ENCODE data around the gene RNF32.
"Not testable (repeated sequence)": the region's sequence is repeated elsewhere in the genome, so short reads cannot be mapped to it uniquely, and the experiment has no call there.

RNF32 gene

DNA sequence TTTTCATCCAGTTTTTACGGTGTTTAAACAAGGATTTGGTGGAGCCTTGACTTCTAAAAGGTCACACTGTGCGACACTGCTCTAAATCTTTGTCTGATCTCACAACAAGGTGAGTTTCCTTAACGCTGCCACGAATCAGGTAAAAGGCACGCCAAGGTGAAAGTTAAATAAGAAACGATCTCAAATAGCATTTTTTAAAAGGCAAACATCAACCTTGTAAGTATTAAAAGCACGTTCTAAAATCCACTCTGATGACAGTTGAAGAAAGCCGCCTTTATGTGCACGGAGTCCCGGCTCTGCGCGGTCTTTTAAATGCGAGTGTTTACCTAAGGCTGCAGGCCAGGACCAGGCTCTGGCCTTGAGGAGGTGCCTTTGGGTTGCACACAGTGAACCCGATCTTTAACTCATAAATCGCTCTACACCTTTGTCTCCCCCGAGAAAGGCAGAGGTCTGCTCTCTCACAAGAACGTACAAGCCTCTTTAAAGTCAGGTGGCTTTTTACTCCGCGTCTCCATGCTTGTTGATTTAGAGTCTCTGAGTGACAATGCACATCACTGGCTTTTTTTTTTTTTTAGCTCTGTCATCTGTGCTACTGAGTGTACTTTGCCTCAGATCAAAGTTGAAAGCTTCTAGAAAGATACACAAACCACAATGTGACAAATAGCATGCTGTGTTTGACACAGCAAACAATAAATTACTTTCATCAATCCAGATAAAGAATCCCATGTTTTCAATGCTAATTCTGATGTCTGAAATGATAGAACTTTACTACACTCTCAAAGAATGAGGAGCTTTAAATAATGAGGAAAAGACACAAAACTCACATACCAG is 25.9 kb upstream of the RNF32 start:
- no peak for FAIRE-seq

DNA sequence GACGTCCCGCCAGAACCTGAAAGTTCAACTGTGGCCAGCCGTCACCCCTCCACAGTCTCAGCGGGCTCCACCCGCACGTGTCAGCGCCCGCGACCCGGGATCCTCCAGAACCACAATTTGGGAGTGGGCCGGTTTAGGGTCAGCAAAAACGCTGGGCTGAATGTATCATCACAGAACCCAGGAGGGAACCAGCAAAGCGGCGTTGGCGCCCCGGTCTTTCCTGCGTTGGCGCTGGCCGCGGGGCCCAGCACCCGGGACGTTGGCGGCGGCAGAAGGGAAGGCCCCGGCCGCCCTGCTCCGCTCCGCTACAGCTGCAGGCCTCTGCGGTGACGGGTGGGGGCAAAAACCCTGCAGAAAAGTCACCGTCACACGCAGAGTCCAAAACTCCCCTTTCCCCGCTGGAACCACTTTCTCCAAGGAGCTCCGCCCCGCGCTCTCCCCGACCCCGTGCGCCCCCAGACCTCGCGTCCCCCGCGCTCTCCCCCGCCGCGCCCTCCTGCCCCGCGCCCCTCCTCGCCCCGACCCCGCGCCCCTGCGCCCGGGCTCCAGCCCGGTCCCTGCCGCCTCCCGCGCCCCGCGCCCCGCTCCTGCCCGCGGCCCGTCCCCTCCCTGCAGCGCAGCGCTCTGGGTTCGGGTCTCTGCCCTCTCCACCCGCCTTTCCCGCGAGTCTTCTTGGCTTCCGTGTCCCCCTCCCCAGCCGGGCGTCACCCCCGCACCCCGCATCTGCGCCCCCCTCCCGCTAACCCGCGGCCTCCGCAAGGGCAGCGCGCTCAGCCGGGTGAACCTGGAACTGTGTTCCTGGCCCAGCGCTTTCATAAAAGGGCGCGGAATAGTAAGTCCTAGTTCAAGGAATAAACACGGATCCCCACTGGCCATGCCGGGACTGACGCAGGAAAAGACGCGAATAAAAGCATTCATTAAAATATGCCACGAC is 24.0 kb upstream of the RNF32 start:
- FAIRE-seq = no peak

GRCh38 chr7:156617215-156617614 is 23.4 kb upstream of the RNF32 start:
- no peak for FAIRE-seq

- no peak for FAIRE-seq
Measured at GRCh38 chr7:156618078-156618779, 22.3 kb upstream of the RNF32 start.

DNA sequence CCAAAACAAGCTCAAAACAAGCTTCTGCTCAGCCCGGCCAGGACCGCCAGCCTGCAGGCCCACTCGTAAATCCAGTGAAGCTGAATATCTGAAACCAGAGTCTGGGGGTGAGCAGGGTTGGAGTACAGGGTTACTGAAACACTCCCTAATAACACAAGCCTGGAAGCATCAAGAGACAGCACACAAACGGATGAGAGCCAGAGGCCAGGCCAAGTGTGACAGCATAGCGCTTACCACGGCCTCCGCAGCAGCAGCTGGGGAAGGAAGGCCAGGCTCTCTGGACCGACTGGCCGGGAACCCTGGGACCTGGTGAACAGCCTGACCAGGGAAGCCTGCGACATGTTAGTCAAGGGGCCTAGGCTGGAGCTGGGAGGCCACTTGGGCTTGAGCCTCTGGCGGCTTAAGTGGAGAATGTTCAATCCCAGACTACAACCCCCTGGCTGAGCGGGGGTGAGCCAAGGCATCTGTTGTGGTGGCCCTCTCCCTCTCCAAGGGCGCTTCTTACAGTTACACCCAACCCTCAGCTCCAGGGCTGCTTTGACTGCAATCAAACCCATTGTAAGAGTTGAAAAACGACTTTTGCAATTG is 21.7 kb upstream of the RNF32 start:
- no peak for FAIRE-seq

DNA sequence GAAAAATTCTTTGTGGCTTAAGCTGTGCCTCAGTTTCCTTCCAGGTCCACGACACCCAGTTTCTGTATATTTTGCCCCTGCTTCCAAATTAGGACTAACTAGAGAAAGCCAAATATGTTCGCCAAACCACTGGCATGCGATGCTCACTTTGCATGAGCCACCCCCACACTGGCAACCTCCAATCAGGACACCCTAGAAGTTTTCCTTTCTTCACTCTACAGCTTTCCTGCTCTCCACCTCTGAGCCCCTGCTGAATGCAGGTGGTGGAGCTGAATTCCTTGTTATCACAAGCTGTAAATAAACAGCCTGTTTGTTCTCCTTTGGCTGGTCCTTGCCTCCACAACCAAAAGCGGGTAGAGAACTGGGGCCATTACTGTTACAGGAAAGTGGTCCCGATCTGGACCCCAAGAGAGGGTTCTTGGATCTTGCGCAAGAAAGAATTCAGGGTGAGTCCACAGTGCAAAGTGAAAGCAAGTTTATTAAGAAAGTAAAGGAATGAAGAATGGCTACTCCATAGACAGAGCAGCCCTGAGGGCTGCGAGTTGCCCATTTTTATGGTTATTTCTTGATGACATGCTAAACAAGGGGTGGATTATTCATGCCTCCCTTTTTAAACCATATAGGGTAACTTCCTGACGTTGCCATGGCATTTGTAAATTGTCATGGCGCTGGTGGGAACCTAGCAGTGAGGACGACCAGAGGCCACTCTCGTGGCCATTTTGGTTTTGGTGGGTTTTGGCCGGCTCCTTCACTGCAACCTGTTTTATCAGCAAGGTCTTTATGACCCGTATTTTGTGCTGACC is 20.9 kb upstream of the RNF32 start:
- FAIRE-seq = not testable (repeated sequence)

DNA sequence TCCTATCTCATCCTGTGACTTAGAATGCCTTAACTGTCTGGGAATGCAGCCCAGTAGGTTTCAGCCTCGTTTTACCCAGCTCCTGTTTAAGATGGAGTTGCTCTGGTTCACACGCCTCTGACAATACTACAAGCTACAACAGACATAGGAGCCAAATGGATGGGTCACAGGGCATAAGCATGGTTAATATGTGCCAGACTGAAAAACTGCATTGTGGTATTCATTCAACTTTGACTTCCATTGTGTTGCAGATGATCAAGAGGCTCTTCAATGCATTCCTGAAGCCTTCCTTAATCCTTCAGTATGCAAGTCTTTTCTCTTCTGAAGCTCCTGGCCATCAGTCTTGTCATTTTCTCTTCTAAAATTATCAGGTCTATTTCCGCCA is 20.3 kb upstream of the RNF32 start:
- no peak for FAIRE-seq

GRCh38 chr7:156621652-156622051 is 18.9 kb upstream of the RNF32 start:
- no peak for FAIRE-seq

GRCh38 chr7:156625580-156625979 is 15.0 kb upstream of the RNF32 start:
- no peak for FAIRE-seq

GRCh38 chr7:156626220-156626895 is 14.2 kb upstream of the RNF32 start:
- no peak for FAIRE-seq

DNA sequence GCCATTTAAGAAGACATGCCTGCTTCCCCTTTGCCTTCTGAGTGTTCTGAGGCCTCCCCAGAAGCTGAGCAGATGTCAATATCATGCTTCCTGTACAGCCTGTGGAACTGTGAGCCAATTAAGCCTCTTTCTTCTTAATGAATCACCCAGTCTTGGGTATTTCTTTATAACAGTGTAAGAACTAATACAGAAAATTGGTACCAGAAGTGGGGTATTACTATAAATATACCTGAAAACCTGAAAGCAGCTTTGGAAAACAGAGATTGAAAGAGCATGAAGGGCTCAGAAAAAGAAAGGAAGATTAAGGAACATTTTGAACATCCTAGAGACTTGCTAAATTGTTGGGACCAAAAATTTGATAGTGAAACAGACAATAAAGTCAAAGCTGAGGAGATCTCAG is 12.0 kb upstream of the RNF32 start:
- FAIRE-seq = no peak

DNA sequence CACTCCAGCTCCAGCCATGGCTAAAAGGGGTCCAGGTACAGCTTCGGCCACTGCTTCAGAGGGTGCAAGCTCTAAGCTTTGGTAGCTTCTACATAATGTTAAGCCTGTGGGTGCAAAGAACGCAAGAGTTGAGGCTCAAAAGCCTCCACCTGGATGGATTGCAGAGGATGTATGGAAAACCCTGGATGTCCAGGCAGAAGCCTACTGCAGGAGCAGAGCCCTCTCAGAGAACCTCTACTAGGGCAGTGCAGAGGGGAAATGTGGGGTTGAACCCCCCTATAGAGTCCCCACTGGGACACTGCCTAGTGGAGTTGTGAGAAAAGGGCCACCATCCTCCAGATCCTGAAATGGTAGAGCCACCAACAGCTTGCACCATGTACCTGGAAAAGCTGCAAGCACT is 10.7 kb upstream of the RNF32 start:
- no peak for FAIRE-seq

- no peak for FAIRE-seq
Measured at GRCh38 chr7:156634117-156634516, 6.5 kb upstream of the RNF32 start.

DNA sequence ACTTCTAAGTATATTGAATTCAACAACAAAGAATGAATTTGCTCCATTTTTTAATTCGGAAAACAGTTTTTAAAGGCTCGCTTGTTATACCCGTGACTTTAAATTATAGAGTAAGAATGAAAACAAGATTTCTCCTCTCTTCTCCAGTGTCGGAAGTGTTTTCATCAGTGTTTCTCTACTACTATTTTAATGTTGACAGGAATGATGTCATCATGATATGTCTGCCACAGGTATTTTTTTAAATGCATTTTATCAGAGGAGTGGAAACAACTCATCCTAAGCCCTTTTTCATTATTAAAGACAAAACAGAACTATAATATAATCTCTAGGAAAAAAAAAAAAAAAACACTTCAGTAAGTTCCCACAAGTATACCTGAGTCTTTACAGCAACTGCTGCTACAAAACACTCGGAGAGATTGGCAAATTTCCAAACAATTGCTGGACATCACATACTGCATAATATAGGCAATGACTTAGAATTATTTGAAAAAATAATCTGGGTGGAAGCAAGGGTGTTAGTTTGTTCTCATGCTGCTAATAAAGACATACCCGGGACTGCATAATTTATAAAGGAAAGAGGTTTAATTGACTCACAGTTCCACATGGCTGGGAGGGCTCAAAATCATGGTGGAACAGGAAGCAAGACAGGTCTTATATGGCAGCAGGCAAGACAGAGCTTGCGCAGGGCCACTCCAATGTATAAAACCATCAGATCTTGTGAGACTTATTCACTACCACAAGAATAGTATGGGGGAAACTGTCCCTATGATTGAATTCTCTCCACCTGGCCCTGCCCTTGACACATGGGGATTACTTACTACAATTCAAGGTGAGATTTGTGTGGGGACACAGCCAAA is 4.8 kb upstream of the RNF32 start:
- FAIRE-seq = no peak

- FAIRE-seq = not testable (repeated sequence)
Measured at GRCh38 chr7:156637093-156637492, 3.5 kb upstream of the RNF32 start.

GRCh38 chr7:156638443-156639077 is 2.0 kb upstream of the RNF32 start:
- FAIRE-seq = no peak

DNA sequence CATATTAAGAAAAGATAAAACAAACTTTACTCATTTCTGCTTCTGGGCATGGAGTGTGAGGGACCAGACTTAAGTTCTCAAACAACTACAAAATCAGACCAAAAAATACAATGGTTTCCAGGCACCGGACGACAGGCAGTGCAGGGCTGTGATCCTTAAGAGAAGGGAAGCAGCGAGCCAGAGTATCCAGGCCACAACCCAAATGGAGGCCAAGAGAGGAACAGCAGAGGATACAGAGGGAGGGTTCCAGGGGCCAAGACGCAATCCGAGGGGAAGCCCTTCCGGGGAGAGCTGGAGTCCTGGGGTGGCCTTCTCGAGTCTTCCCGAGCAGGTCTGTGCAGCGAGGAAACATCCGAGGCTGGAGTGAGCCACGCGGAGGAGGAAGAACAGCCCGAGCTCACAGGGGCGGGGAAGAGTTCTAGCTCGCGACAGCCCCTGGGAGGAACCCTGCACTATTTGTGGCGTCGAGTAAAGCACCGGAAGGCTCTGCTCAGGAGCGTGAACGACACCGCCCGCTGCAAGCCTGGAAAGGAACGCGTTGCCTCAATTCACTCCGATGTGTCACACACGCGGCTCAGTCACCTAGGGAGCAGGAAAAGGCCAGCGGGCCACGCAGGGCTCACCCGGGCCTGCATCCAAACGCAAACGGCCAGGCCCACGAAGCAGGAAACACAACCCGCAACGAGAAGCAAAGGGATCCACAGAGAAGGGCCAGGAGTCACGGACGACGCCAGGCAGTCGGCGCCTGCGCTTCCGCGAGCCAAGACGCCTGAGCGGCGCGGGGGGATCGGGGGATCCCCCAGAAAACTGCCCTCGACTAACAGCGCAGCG is 933 bp upstream of the RNF32 start:
- FAIRE-seq = no peak

- no peak for FAIRE-seq
Measured at GRCh38 chr7:156640949-156641485, 443 bp downstream of the RNF32 start.

Measured in TTC549 (cell line).